Cardiac muscle cell (in vitro differentiated cells and primary cell): Measurements from ENCODE around the gene DPYD. TPM values are rescaled to one million over a fixed set of nuclear protein-coding genes. Genes with fewer than 3 reads are reported as not detected.

Experiments
- DNase-seq, 2 donors: peaks; one replicate each; pipeline versions ENCODE4 v3.0.0 to v3.0.0-alpha.2; 2010 to 2017; ENCODE audit warnings: low read depth in 1 of 2, low spot score in 1 of 2
- H3K27ac ChIP-seq: fragments of 200-600 bp; sonication (generic); 2 replicates; pipeline ENCODE4 v1.5.1; 2016
- H3K27me3 ChIP-seq: fragments of 200-600 bp; sonication (generic); 2 replicates; pipeline ENCODE4 v1.6.0; 2016; ENCODE audit warnings: control low read depth
- H3K36me3 ChIP-seq: fragments of 200-600 bp; sonication (generic); 2 replicates; pipeline ENCODE4 v1.5.1; 2016; ENCODE audit warnings: control low read depth
- H3K4me1 ChIP-seq: fragments of 200-600 bp; sonication (generic); 2 replicates; pipeline ENCODE4 v1.8.1; 2017; ENCODE audit warnings: low read depth, mild to moderate bottlenecking, mixed run types
- H3K4me3 ChIP-seq: fragments of 200-600 bp; sonication (generic); 2 replicates; pipeline ENCODE4 v1.5.1; 2016; ENCODE audit warnings: mild to moderate bottlenecking
- H3K9me3 ChIP-seq: fragments of 200-600 bp; sonication (generic); 2 replicates; pipeline ENCODE4 v1.5.1; 2017; ENCODE audit warnings: low read depth, mild to moderate bottlenecking, control low read depth
- CTCF ChIP-seq: IDR thresholded peaks from 2 replicates; pipeline ENCODE4 v1.5.1; 2012; ENCODE audit warnings: low read depth, mild to moderate bottlenecking, low read length
- polyA plus RNA-seq: library from polyadenylated mRNA; unstranded; fragments of >200 nt; fragmentation: Nextera tagmentation; extraction: Ambion mirVana; gene quantifications from 2 replicates; pipeline ENCODE4 v1.2.1, GENCODE V29; 2016
- total RNA-seq: library from RNA; depleted of rRNA; stranded (reverse); fragments of >200 nt; gene quantifications from 2 replicates; pipeline ENCODE4 v1.2.3, GENCODE V29; 2016

DPYD gene
- total and polyA plus RNA-seq, 2 experiments from 2014 or later: 0.66 to 2.0 TPM

GRCh38 chr1:97640677-97641076, 280.2 kb downstream of the DPYD start:
- no peak overlapping the region for H3K4me3 ChIP-seq
- TF ChIP-seq CTCF: no peak
- H3K27me3 ChIP-seq: no peaks in the 10 kb centered on the region
- H3K4me1 ChIP-seq: no peaks in the 10 kb centered on the region
- no peak overlapping the region for H3K27ac ChIP-seq
- no peaks in the 10 kb centered on the region for H3K9me3 ChIP-seq
- DNase-seq: no peak
- no peaks in the 10 kb centered on the region for H3K36me3 ChIP-seq

- no peak for TF ChIP-seq CTCF
- Histone ChIP-seq H3K36me3 (no peaks in the 10 kb centered on the region), H3K27me3 (no peaks in the 10 kb centered on the region), H3K27ac (no peak overlapping the region), H3K9me3 (no peaks in the 10 kb centered on the region), H3K4me1 (peaks cover 16% of the 10 kb centered on the region), H3K4me3 (no peak overlapping the region)
- peak in 1 of 2 donors; percentile 13 for DNase-seq
These were observed 283.9 kb downstream of the DPYD start for GRCh38 chr1:97636941-97637340.

- H3K9me3 ChIP-seq: no peaks in the 10 kb centered on the region
- peak in 1 of 2 donors; percentile 33 for DNase-seq
- no peak for TF ChIP-seq CTCF
These were observed 286.1 kb downstream of the DPYD start for GRCh38 chr1:97634758-97635157.

GRCh38 chr1:97632776-97633175, 288.1 kb downstream of the DPYD start:
- H3K27me3 ChIP-seq: no peaks in the 10 kb centered on the region
- DNase-seq: peak in 1 of 2 donors; percentile 56
- H3K4me1 ChIP-seq: peaks cover 33% of the 10 kb centered on the region
- no peak for TF ChIP-seq CTCF
- no peaks in the 10 kb centered on the region for H3K36me3 ChIP-seq
- no peak overlapping the region for H3K4me3 ChIP-seq
- H3K9me3 ChIP-seq: no peaks in the 10 kb centered on the region
- H3K27ac ChIP-seq: peak overlapping the region; percentile 70

More at GRCh38 chr1:97634758-97635157, 286.1 kb downstream of the DPYD start:
- Histone ChIP-seq H3K4me1 (peaks cover 33% of the 10 kb centered on the region), H3K27me3 (no peaks in the 10 kb centered on the region), H3K36me3 (no peaks in the 10 kb centered on the region), H3K4me3 (no peak overlapping the region), H3K27ac (peak overlapping the region; percentile 29)

- TF ChIP-seq CTCF: no peak
- H3K4me3 ChIP-seq: no peak overlapping the region
- no peaks in the 10 kb centered on the region for H3K36me3 ChIP-seq
These were observed 288.8 kb downstream of the DPYD start for GRCh38 chr1:97632075-97632474.

GRCh38 chr1:97630948-97631347, 289.9 kb downstream of the DPYD start:
- Histone ChIP-seq H3K4me3 (no peak overlapping the region), H3K27me3 (no peaks in the 10 kb centered on the region), H3K36me3 (no peaks in the 10 kb centered on the region), H3K9me3 (no peaks in the 10 kb centered on the region), H3K27ac (peak overlapping the region; percentile 70), H3K4me1 (peaks cover 33% of the 10 kb centered on the region)
- no peak for TF ChIP-seq CTCF
- DNase-seq: peak; percentile 45 to 93

More at GRCh38 chr1:97632075-97632474, 288.8 kb downstream of the DPYD start:
- Histone ChIP-seq H3K4me1 (peaks cover 33% of the 10 kb centered on the region), H3K9me3 (no peaks in the 10 kb centered on the region), H3K27me3 (no peaks in the 10 kb centered on the region), H3K27ac (peak overlapping the region; percentile 70)
- DNase-seq: peak; percentile 43 to 64
